Peyer's patch (tissue), 4 donors: Measurements from ENCODE around the gene CNOT1. TPM values are rescaled to one million over a fixed set of nuclear protein-coding genes. Genes with fewer than 3 reads are reported as not detected.
"Not testable (repeated sequence)": the region's sequence is repeated elsewhere in the genome, so short reads cannot be mapped to it uniquely, and the experiment has no call there.

ENCODE experiments used
- DNase-seq, 3 donors: peaks; one replicate each; pipeline ENCODE4 v3.0.0-alpha.2; 2017 to 2019
- H3K27ac ChIP-seq, 4 donors: fragments of 200-600 bp; sonication (generic); one replicate each; pipeline ENCODE4 v1.5.1; 2016 to 2019
- H3K27me3 ChIP-seq, 2 donors: fragments of 200-600 bp; sonication (generic); one replicate each; pipeline ENCODE4 v1.5.1; 2019
- H3K36me3 ChIP-seq, 3 donors: fragments of 200-600 bp; sonication (generic); one replicate each; pipeline ENCODE4 v1.5.1; 2016 to 2019
- H3K4me1 ChIP-seq, 4 donors: fragments of 200-600 bp; sonication (generic); one replicate each; pipeline ENCODE4 v1.5.1; 2016 to 2019
- H3K4me3 ChIP-seq, 4 donors: fragments of 200-600 bp; sonication (generic); 1 replicate in 3 of 4; 2 replicates in 1 of 4; pipeline ENCODE4 v1.5.1; 2016 to 2019; ENCODE audit warnings: mild to moderate bottlenecking in 1 of 4
- H3K9me3 ChIP-seq, 4 donors: fragments of 200-600 bp; sonication (generic); one replicate each; pipeline ENCODE4 v1.5.1; 2016 to 2019; ENCODE audit warnings: mild to moderate bottlenecking in 1 of 4
- CTCF ChIP-seq, 6 experiments: fragments of 450-650 bp in 4 of 6; fragments of 200-600 bp in 2 of 6; sonication (generic) in 1 of 6; IDR thresholded peaks; one replicate each; pipeline ENCODE4 v1.5.1; 2017 to 2019; ENCODE audit warnings: antibody characterized with exemption in 6 of 6, mild to moderate bottlenecking in 3 of 6, moderate library complexity in 1 of 6
- POLR2A ChIP-seq, 2 donors: fragments of 450-650 bp; IDR thresholded peaks; one replicate each; pipeline ENCODE4 v1.5.1; 2017; ENCODE audit warnings: antibody characterized with exemption in 2 of 2, mild to moderate bottlenecking in 2 of 2, moderate library complexity in 2 of 2
- total RNA-seq, 4 donors: library from RNA; depleted of rRNA; stranded (reverse); fragments of >200 nt; gene quantifications; one replicate each; pipeline ENCODE4 v1.1.0, GENCODE V29; 2016

CNOT1 gene
- total RNA-seq, 4 donors from 2014 or later = 165 to 211 (median 190) TPM

DNA sequence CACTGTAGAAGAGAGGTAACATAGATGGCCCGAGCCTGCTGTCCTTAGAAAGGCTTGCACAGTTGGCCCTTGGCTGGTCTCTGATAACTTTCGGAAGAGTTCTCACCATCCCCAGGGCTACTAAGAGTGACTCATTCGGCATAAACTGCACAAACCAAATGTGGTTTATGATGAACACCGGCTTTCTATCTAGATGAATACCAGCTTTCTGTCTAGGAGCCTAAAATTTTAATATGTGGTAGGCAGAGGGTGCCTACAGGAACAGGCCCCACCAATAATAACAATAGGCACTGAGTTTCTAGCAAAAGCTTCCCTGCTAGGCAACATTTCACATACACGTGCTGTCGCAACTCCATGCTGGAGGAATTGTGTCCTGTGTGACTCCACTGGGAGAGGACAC lies 15.4 kb downstream of the CNOT1 start:
- TF ChIP-seq POLR2A (IDR thresholded peaks at IDR 0.05) (no peak), CTCF (IDR thresholded peaks at IDR 0.05) (no peak)
- H3K27ac ChIP-seq = no peak overlapping the region
- H3K4me3 ChIP-seq = no peak overlapping the region
- H3K27me3 ChIP-seq = no peaks in the 10 kb centered on the region
- no peak for DNase-seq
- no peaks in the 10 kb centered on the region for H3K9me3 ChIP-seq
- H3K36me3 ChIP-seq = peaks cover 0 to 41% (median 0%) of the 10 kb centered on the region in 3 donors
- no peaks in the 10 kb centered on the region for H3K4me1 ChIP-seq

GRCh38 chr16:58612965-58613364 lies 16.7 kb downstream of the CNOT1 start:
- H3K4me1 ChIP-seq, H3K9me3 ChIP-seq, H3K27me3 ChIP-seq, H3K4me3 ChIP-seq, H3K27ac ChIP-seq, DNase-seq: not testable (repeated sequence)
- peaks cover 0 to 30% (median 0%) of the 10 kb centered on the region in 3 donors for H3K36me3 ChIP-seq

DNA sequence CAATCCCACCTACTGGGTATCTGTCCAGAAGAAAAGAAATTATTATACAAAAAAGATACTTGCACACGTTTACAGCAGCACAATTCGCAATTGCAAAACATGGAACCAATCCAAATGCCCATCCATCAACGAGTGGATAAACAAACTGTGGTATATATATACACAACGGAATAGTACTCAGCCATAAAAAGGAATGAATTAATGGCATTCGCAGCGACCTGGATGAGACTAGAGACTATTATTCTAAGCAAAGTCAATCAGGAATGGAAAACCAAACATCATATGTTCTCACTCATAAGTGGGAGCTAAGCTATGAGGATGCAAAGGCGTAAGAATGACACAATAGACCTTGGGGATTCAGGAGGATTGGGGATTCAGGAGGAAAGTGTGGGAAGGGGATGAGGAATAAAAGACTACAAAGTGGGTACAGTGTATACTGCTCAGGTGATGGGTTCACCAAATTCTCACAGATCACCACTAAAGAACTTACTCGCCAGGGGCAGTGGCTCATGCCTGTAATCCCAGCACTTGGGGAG lies 21.0 kb downstream of the CNOT1 start:
- Histone ChIP-seq H3K27ac (no peak overlapping the region), H3K27me3 (no peaks in the 10 kb centered on the region), H3K36me3 (peaks cover 0 to 40% (median 0%) of the 10 kb centered on the region in 3 donors), H3K4me1 (peaks cover 0 to 4% (median 0%) of the 10 kb centered on the region in 4 donors), H3K4me3 (no peak overlapping the region), H3K9me3 (no peaks in the 10 kb centered on the region)
- TF ChIP-seq POLR2A (IDR thresholded peaks at IDR 0.05) (no peak), CTCF (IDR thresholded peaks at IDR 0.05) (no peak)
- DNase-seq = no peak

DNA sequence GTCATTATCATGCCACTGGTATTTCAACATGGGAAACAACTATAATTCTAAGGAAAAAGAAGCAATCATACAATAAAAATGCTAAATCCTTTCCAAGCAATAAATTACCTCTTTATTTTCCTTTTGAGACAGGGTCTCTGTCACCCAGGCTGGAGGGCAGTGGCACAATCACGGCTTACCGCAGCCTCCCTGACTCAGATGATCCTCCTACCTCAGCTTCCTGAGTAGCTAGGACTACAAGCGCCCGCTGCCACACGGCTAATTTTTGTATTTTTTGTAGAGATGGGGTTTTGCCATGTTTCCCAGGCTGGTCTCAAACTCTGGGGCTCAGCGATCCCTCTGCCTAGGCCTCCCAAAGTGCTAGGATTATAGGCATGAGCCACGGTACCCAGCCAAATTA lies 24.1 kb downstream of the CNOT1 start:
- no peak overlapping the region for H3K4me3 ChIP-seq
- no peak for TF ChIP-seq POLR2A (IDR thresholded peaks at IDR 0.05)
- TF ChIP-seq CTCF (IDR thresholded peaks at IDR 0.05) = no peak
- H3K36me3 ChIP-seq = peaks cover 0 to 34% (median 0%) of the 10 kb centered on the region in 3 donors
- no peaks in the 10 kb centered on the region for H3K27me3 ChIP-seq
- no peaks in the 10 kb centered on the region for H3K9me3 ChIP-seq
- H3K27ac ChIP-seq = no peak overlapping the region
- no peak for DNase-seq
- H3K4me1 ChIP-seq = peaks cover 0 to 10% (median 3%) of the 10 kb centered on the region in 4 donors

DNA sequence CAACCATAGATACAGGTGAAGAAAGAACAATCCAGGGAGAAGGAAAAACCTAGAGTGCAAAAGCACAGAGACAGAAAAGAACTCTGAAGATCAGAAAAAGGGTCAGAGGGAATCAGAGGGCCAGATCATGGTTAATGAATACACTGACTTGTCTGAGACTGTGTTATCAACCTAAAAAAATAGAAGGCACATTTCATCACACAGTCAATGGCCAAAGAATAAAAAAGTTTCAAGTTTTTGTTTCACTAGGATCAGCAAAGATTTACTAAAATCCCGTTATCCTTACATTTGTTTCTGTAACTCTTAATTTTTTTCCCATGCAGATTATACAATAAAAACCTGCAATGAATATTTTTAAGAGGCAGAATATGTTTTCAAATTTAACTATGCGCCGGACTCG lies 38.5 kb downstream of the CNOT1 start:
- peaks cover 0 to 85% (median 0%) of the 10 kb centered on the region in 3 donors for H3K36me3 ChIP-seq
- H3K4me1 ChIP-seq = no peaks in the 10 kb centered on the region
- no peak overlapping the region for H3K27ac ChIP-seq
- TF ChIP-seq CTCF (IDR thresholded peaks at IDR 0.05) = no peak
- TF ChIP-seq POLR2A (IDR thresholded peaks at IDR 0.05) = no peak
- H3K9me3 ChIP-seq = no peaks in the 10 kb centered on the region
- DNase-seq = no peak
- H3K4me3 ChIP-seq = no peak overlapping the region
- no peaks in the 10 kb centered on the region for H3K27me3 ChIP-seq

GRCh38 chr16:58589326-58589905 lies 40.2 kb downstream of the CNOT1 start:
- H3K36me3 ChIP-seq = peaks cover 0 to 89% (median 0%) of the 10 kb centered on the region in 3 donors
- H3K4me3 ChIP-seq = no peak overlapping the region
- no peak overlapping the region for H3K27ac ChIP-seq
- no peaks in the 10 kb centered on the region for H3K9me3 ChIP-seq
- no peak for DNase-seq
- H3K27me3 ChIP-seq = no peaks in the 10 kb centered on the region
- no peaks in the 10 kb centered on the region for H3K4me1 ChIP-seq
- TF ChIP-seq POLR2A (IDR thresholded peaks at IDR 0.05) (no peak), CTCF (IDR thresholded peaks at IDR 0.05) (no peak)
